ENCODE measurements around the gene FOXL1.

DNA sequence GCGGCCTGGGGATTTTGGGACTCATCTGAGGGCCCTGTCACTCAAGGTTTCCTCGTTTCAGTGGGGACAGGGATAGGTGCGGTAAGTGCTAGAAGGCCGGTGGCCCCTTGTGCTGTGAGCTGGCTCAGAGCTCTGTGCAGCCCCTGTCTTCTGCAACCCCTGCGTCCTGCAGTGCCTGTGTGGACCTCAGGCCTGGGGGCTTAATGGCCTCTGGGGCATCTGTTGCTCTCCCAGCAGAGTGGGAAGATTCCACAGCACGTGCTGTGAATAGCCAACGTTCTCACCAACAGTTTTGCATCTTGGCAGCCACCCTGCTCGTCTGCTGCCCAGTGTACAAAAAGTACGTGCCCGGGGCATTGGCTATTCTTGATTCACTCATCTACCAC, 6.8 kb upstream of the FOXL1 start:
- TF ChIP-seq, protein P1, sequence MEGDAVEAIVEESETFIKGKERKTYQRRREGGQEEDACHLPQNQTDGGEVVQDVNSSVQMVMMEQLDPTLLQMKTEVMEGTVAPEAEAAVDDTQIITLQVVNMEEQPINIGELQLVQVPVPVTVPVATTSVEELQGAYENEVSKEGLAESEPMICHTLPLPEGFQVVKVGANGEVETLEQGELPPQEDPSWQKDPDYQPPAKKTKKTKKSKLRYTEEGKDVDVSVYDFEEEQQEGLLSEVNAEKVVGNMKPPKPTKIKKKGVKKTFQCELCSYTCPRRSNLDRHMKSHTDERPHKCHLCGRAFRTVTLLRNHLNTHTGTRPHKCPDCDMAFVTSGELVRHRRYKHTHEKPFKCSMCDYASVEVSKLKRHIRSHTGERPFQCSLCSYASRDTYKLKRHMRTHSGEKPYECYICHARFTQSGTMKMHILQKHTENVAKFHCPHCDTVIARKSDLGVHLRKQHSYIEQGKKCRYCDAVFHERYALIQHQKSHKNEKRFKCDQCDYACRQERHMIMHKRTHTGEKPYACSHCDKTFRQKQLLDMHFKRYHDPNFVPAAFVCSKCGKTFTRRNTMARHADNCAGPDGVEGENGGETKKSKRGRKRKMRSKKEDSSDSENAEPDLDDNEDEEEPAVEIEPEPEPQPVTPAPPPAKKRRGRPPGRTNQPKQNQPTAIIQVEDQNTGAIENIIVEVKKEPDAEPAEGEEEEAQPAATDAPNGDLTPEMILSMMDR (IDR thresholded peaks at IDR 0.05) = no peak
- no peak for TF ChIP-seq ZFX (IDR thresholded peaks at IDR 0.05; ENCODE audit: borderline replicate concordance)
